Medulla oblongata (tissue), 1 donor: ENCODE results near the gene SLIT3.
A peak's percentile ranks its signal among the peaks of the same experiment; 100 is the strongest.
"Not testable (repeated sequence)": the region's sequence is repeated elsewhere in the genome, so short reads cannot be mapped to it uniquely, and the experiment has no call there.

ENCODE experiments used
- DNase-seq: peaks from one replicate; pipeline ENCODE4 v3.0.0-alpha.2; 2015; ENCODE audit errors: extremely low spot score

The SLIT3 gene

DNA sequence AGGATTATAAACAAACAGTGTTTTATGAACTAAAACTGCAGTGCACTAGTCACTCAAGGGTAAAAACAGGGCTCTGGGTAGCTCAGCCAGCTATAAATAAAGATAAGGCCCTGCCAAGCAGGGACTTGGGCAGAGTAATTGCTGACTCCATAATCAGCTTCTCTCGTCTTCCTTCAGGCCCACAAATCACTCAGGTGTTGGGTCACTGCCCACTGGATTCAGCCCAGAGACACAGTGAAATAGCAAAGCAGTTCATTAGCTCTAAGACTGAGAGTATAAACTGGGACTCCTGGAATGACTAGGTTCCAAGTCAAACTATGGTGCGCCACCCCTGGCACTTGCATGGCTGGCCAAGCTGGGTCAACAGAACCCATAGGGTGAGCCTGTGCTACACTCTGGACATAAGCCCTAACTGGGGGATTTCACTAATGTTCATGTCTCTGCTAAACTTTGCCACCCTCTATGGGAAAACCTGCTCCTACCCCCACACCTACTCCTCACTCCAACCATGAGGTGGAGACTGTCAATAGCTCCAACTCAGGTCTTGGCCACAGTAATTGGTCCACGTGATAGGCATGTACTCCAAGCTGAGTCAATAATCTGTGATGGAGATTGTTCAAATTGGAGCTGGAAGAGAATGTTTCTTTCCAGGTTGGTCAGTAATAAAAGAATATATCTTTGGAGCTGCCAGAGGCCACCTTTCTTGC, 158.5 kb downstream of the SLIT3 start:
- no peak for DNase-seq

DNA sequence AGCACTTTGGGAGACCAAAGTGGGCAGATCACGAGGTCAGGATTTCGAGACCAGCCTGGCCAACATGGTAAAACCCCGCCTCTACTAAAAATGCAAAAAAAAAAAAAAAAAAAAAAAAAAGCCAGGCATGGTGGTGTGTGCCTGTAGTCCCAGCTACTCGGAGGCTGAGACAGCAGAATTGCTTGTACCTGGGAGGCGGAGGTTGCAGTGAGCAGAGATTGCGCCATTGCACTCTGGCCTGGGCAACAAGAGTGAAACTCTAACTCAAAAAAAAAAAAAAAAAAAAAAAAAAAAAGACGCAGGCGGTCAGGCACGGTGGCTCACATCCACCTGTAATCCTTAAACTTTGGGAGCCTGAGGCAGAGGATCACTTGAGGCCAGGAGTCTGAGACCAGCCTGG, 160.7 kb downstream of the SLIT3 start:
- DNase-seq: not testable (repeated sequence)

DNA sequence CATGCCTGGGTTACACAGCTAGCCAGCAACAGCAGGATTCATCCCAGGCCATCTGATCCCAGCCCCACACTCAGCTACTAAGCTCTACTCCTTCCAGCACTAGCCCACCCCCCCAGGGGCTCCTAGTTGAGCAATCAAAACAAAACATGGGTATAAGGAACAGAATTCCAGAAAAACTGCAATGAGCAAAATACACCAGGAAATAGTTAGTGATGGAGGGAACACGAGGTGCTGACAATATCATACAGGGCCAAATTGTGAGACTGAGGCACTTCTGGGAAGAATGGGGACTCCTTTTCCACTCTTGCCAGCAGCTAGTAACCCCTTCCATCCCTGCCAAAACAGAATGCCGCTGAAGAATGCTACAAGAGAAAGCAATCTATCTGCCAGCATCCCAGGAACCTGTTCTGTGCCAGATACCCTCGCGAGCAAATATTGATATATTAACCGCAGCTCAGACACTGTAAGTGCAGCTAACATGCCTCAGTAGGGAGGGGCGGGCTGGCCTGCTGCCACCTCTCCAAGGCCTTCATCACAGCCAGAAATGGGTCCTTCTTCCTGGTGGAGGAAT, 161.4 kb downstream of the SLIT3 start:
- no peak for DNase-seq

DNA sequence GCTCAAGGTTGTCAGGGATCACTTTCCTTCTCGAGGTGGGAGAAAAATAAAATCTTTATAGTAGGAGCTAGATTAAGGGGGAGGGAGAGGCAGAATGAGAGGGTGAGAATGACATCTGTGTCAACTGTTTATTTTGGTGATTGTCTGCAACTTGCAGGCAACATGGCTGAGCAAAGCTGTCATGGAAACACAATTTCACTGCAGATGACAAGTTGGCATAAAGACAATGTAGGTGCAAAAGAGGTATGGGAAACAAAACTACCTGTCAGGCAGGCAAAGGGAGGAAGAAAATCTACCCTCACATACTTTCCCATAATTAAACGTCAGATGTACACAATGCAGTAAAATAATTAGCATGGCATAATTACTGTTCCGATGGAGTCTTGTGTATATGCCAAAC, 167.4 kb downstream of the SLIT3 start:
- DNase-seq: no peak

DNA sequence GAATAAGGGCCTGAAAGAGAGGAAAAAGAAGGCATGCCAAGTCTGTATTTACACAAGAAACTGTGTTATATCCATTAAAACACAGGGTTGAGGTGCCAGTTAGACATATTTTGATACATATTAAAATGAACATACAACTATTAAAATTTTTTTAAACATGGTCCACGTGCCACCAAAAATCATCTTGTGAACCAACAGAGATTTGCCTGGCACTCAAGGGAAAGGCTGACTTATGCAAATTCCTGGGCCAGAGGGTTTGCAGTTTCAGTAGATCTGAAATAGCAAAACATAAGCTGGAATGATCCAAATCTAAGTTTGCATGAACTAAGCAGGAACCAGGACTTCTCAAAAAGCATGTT, 168.7 kb downstream of the SLIT3 start:
- no peak for DNase-seq

DNA sequence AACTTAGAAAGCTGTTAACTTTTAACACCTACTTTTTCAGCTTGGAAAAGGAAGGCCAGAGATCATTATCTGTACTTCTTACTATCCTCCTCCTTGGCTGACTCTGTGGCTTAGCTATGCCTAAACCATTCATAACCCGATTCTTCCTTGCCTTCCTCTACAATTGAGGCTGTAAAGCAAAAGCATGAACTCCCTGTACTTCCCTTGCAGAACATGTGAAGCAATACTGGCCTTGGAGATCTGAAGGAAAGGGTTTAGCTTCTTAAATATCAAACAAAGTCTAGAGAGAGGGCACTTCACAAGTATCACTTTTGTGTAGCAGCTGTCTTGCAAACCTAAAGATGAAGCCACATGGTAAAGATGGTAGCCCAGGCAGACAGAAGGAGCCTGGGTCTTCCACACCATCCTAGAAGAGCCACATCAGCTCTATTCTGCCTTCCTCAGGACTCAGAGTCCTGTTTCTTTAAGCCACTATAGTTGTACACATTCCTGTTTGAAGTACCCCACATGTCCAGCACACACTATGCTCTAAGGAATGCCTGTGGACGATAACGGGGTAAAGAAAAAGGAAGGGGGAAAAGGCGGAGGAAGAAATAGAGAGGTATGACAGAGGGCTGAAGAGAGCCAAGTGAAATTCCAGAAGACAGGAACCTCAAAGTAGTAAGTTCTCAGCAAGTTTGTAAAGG, 169.2 kb downstream of the SLIT3 start:
- DNase-seq: no peak

DNA sequence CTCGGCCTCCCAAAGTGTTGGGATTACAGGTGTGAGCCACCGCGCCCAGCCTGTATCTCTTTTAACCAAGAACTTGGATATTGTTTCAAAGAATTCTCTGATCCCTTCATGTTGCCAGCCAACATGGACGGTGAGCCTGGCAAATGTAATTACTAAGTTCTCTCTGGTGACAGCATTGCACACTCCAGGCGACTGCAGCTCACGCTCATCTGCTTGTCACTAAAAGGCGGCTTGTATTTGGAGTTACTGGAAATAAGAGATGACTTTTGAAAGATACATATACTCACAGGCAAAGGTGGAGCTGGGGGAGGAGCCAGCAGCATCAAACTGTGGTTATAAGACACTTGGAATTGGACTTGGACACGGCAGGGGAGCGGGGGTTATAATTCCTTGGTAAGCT, 172.3 kb downstream of the SLIT3 start:
- no peak for DNase-seq

DNA sequence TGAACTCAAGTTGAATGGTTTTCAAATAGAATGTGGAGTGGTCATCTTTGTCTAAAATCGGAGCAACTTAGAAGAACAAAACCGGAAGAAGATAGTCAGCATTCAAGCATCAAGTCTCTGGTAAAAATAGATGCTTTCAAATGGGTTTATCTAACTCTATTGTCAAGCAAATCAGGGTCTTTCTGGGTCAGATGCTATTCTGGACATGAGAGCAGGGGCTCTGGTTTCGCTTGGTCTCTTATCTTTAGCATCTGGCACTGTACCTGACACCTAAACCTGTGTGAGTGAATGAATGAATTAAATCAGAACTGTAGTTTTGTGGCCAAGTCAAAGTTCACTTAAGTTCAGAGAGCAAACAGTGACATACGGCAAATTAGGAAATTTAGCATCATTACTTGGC, 173.5 kb downstream of the SLIT3 start:
- DNase-seq: no peak

DNA sequence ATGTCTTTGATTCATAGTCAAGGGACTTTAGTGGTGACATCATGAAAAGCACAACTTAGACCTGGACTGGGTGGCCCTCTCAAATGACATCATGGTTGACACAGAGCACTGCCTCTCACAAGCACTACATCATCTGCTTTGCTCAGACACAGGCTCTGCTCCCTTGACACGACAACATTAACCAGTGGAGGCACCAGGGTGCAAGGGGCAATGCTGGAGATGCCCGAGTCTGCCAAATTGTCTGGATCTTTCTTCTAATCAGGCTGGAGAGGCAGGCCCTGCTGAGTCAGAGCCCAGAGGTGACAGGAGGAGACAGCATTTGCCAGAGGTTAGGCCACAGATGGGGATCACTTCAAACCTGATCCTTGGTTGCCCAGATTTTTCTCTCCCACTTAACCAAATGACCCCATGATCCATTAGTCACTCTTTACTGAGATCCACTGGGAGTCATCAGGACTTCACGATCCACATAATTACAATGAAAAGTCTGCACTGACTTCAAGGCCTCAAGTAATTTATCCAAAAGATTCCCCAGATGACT, 174.4 kb downstream of the SLIT3 start:
- no peak for DNase-seq

DNA sequence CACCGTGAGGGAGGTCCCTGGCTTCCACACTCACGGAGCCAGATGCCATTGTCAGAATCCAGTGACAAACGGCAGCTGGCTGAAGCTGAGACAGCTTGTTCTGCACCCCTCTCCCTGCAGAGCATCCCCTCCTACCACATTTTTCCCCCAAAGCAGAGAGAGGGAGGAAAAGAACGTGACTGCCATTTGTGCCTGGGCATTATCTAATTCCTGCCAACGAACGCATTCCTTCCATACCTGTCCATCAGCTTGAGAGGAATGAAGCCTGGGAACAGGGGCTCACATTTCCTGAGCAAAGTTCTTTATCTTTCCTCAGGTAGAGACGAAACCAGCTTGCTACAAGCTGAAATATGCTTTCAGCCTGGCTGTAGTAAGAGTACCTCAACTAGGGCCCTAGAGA, 175.4 kb downstream of the SLIT3 start:
- DNase-seq: no peak

DNA sequence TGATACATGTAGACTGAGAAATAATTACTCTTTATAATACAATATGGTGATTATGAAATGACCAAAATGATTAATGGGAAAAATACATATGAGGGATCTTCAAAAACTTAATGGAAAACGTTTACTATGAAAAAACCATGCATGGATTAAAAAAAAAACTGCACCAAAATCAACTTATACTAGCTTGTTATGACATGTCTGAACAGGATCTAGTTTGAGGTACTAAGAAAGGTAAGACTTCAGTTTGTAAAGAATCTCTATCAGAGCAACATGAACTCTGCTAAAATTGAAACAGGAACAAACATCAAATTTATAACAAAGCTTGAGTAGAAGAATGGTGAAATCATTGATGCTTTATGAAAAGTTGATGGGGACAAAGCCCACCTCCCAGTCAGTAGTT, 178.0 kb downstream of the SLIT3 start:
- no peak for DNase-seq

DNA sequence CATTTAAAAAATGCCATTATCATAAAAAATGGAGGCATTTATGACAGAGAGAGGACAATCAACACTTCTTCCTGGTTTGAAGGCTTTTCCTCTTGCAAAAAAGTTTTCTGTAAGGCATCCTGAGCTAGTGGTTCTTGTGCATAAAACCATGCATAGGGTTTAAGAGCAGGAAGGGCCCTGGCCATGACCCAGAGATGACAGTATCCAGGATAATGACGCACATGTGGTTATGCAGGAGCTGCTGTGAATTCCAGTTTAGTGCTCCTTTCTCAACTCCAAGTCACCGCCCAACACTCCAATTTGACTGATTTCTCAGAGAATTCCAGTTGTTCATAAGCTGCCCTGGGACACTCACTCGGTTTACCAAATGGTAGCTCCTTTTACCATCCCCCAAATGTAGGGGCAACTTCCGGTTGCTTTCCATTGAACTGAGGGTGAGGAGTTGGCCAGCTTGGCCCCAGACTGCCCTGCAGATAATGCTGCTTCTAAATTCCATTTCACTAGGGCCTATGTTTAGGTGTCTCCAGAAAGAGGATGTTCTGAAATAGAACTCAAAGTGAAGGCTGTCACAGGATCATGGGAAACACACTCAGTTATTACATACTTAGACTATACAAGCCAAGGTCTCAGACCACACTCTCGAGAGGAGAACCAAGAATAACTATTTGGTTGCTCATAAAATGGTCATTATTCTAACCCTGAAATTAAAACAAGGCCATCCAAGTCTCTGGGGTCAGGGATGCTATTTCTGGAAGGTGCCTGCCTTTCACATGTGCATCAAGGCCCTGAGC, 179.1 kb downstream of the SLIT3 start:
- no peak for DNase-seq

DNA sequence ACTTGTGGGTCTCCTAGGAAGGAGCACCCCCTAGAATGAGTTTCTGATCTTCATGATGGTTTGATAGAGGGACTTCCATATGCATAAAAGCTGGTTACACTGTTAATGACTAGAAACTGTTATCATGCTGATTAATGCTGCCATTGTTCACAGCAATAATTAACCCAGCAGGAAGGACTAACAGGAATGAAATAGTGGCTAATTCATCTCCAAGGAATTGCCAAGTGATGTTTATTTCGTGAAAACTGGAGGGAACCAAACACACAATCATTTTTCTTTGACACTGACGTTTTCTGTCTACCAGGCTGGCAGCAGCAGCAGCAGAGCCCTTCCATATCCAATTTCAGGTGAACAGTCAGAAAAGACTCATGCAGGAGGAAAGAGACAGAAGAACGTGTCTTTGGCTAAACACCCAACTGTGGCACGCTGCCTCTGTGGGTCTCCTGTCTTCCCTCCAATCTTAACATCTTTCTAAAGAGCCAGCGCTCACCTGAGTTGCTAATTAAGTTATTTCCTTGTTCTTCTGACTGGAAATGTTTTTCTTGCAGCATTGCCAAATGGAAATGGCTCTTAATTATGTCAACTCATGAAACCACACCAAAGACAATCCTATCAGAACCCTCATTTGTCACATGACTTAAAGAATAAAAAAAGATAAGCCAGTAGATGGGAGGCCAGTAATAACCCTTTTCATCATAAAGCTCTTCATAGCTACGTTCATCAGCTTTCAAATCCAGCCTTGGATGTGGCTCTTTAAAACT, 181.5 kb downstream of the SLIT3 start:
- no peak for DNase-seq

DNA sequence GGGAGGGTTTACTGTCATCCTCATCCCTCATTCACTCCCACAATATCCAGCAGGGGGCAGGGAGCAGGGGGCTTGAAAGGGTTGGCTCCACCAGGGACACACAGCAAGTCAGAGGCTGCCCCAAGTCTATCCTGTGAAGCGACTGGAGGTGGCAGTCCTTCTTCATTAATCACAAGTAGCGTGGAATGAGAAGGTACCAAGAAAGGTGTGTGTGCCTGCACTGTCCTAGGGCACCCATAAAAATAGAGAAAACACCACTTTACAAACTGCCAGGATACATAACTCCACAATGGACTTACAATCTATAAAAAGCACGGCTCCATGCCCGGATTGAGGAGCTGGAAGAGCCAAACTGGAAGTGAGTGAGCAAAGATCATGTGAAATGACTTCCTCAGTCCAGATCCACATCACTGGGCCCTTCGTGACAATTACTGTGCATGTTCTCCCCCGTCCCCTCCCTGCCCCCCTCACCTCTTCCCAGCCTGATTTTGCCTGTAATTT, 183.9 kb downstream of the SLIT3 start:
- DNase-seq: no peak

DNA sequence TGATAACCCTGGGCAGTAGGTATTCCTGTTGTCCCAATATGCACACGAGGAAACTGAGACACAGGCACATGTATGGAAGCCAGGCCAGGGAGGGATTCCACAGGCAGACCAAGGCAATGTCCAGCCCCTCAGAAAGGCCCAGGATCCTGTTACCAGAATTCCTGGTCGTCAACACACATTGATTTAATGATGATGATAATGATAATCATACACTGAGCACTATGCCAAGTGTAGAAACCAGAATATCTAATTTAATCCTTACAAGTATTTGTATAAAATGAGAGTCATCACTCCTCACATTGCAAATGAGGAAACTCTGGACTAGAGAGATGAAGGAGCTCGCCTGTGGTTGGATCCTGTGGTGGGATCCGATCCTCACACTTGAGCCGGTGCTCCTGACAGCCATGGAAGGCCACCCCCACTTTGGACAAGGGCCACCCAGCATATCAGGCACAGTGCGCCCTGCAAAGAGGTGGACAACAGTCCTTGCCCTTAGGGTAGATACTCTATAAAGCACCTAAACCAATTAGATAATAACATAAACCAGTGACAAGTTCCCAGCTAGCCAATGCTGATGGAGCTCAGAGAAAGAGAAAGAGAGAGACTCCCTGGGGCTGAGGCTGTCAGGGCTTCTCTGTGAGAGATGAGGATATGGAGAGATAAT, 185.3 kb downstream of the SLIT3 start:
- DNase-seq: no peak

DNA sequence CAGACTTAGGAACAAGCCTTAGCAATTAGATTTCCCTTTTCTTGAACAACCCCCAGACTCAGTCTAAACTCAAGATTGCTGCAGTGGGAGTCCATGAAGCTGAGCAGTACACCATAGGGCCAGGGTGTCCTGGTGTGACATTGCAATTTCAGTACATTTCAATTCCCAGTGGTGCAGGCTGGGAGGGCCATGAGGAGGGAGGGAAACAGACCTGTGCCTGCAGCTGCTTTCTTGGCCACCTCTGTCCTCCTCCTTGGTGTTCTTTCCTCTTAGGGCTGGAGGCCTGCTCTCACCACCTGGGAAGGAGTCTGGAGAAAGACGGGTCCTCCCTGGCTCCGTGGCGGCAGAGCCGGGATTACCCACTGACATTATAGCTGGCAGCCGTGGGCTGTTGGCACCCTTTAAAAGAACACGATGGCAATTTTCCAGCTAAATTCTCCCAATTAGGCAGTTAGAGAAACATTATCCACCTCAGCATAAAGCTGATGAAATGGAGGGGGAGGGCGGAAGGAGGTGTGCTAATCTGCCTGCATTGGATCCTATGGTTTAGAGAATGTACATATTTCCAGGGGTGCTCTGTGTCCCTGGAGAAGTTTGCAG, 186.4 kb downstream of the SLIT3 start:
- DNase-seq: no peak

DNA sequence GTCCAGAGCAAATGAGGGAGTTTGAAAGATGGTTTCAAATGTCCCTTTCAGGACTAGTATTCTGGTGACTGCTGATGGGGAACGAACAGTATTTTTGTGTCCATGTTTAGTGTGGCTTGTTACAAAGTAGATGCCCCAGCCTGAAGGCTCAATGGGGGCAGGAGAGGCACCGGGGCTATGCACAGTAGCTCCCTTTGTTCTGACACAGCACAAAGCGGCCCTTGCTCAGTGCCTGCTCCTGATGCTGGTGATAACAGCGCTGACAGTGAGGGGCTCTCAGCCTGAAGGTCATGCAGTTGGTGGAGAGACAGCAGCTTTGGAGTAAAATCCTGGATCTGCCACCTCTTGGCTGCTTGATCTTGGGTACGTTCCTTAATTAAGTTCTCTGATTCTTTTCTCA, 188.9 kb downstream of the SLIT3 start:
- DNase-seq: peak; percentile 61

DNA sequence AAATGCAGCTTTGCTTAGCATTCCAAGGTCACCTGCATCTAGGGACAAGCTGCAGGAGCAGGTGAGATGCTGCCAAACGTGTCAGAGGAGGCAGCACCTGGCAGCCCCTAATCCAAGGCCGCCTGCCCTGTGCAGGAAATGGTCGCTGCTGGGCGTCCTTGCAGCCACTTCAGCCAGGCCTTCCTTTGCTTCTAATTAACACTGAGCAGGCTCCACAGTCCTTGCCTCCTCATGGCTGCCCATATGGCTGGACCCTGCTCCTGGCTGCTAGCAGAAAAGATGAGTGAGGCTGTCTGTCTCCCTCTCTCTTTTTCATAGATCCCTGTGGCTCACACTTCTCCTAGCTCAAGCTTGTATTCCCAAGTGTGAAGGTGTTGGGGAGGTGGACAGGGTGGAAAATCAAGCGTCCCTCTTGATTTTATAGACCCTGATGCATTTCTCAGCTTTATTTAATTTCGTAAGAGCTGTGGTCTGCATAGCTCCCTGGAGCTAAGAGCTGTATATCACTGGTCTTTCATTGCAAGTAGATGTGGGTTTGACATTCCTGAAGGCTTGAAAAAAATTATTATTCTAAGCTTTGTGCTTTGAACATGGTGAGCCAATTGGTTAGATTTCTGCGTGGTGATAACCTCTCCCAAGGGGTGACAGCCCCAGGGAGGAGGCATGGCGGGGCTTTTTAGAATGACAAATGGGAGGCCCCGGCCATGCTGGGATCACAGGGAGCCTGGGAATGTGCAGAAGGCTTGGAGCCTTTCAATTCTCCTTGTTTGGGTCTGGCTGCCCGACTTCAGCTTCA, 193.8 kb downstream of the SLIT3 start:
- no peak for DNase-seq

DNA sequence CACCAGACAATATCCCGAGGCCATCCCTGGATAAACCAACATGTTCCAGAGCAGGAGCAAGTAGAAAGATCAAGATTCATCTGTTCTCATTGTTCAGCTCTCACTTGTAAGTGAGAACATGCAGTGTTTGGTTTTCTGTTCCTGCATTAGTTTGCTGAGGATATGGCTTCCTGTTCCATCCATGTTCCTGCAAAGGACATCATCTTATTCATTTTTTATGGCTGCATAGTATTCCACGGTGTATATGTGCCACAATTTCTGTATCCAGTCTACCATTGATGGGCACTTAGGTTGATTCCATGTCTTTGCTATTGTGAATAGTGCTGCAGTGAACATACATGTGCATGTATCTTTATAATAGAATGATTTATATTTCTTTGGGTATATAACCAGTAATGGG, 195.4 kb downstream of the SLIT3 start:
- DNase-seq: not testable (repeated sequence)
